Measurements from ENCODE around the gene GRAMD1B. TPM values are rescaled to one million over a fixed set of nuclear protein-coding genes. Genes with fewer than 3 reads are reported as not detected.

GRAMD1B gene
- total RNA-seq, 2 donors from 2014 or later: 3.1 to 3.8 TPM

GRCh38 chr11:123559523-123559955, 129.5 kb downstream of the GRAMD1B start:
- no peaks in the 10 kb centered on the region for H3K36me3 ChIP-seq
- peak overlapping the region in 1 of 2 donors; percentile 48 for H3K27ac ChIP-seq
- peaks cover 0 to 24% of the 10 kb centered on the region in 2 donors for H3K4me1 ChIP-seq
- no peak for DNase-seq (ENCODE audit: low spot score)
- H3K9me3 ChIP-seq: no peaks in the 10 kb centered on the region
- no peaks in the 10 kb centered on the region for H3K27me3 ChIP-seq
- TF ChIP-seq CTCF (IDR thresholded peaks at IDR 0.05): no peak
- peak overlapping the region; percentile 29 to 49 for H3K4me3 ChIP-seq

GRCh38 chr11:123560006-123560405, 129.9 kb downstream of the GRAMD1B start:
- Histone ChIP-seq H3K27me3 (no peaks in the 10 kb centered on the region), H3K36me3 (no peaks in the 10 kb centered on the region), H3K9me3 (no peaks in the 10 kb centered on the region), H3K4me1 (peaks cover 0 to 24% of the 10 kb centered on the region in 2 donors), H3K27ac (peak overlapping the region; percentile 48 to 63), H3K4me3 (peak overlapping the region; percentile 29 to 49)
- no peak for TF ChIP-seq CTCF (IDR thresholded peaks at IDR 0.05)
- peak; percentile 68 for DNase-seq (ENCODE audit: low spot score)

- peak overlapping the region in 1 of 2 donors; percentile 63 for H3K27ac ChIP-seq
- no peak for DNase-seq (ENCODE audit: low spot score)
- TF ChIP-seq CTCF (IDR thresholded peaks at IDR 0.05): no peak
- H3K9me3 ChIP-seq: no peaks in the 10 kb centered on the region
- no peaks in the 10 kb centered on the region for H3K27me3 ChIP-seq
- H3K36me3 ChIP-seq: no peaks in the 10 kb centered on the region
- H3K4me1 ChIP-seq: peaks cover 0 to 24% of the 10 kb centered on the region in 2 donors
- H3K4me3 ChIP-seq: no peak overlapping the region
These were observed 131.3 kb downstream of the GRAMD1B start for GRCh38 chr11:123561431-123561800.

GRCh38 chr11:123562158-123562557, 132.1 kb downstream of the GRAMD1B start:
- no peaks in the 10 kb centered on the region for H3K27me3 ChIP-seq
- DNase-seq (ENCODE audit: low spot score): no peak
- peaks cover 0 to 24% of the 10 kb centered on the region in 2 donors for H3K4me1 ChIP-seq
- TF ChIP-seq CTCF (IDR thresholded peaks at IDR 0.05): no peak
- no peak overlapping the region for H3K27ac ChIP-seq
- H3K9me3 ChIP-seq: no peaks in the 10 kb centered on the region
- no peaks in the 10 kb centered on the region for H3K36me3 ChIP-seq
- no peak overlapping the region for H3K4me3 ChIP-seq

GRCh38 chr11:123562829-123563228, 132.8 kb downstream of the GRAMD1B start:
- H3K36me3 ChIP-seq: no peaks in the 10 kb centered on the region
- DNase-seq (ENCODE audit: low spot score): no peak
- H3K4me3 ChIP-seq: no peak overlapping the region
- no peaks in the 10 kb centered on the region for H3K27me3 ChIP-seq
- no peak overlapping the region for H3K27ac ChIP-seq
- no peak for TF ChIP-seq CTCF (IDR thresholded peaks at IDR 0.05)
- no peaks in the 10 kb centered on the region for H3K9me3 ChIP-seq
- H3K4me1 ChIP-seq: peaks cover 0 to 24% of the 10 kb centered on the region in 2 donors

GRCh38 chr11:123564221-123564620, 134.2 kb downstream of the GRAMD1B start:
- Histone ChIP-seq H3K9me3 (no peaks in the 10 kb centered on the region), H3K27me3 (no peaks in the 10 kb centered on the region), H3K4me3 (no peak overlapping the region), H3K4me1 (peaks cover 0 to 24% of the 10 kb centered on the region in 2 donors), H3K36me3 (no peaks in the 10 kb centered on the region), H3K27ac (no peak overlapping the region)
- no peak for TF ChIP-seq CTCF (IDR thresholded peaks at IDR 0.05)
- DNase-seq (ENCODE audit: low spot score): no peak

Measured in right atrium auricular region (tissue), 2 donors.